Naive thymus-derived CD4-positive, alpha-beta T cell (primary cell): Measurements from ENCODE around the gene PADI2. TPM values are rescaled to one million over a fixed set of nuclear protein-coding genes. Genes with fewer than 3 reads are reported as not detected.

Experiments used
- ATAC-seq: fragments of 150-1000 bp; cut with Tn5 transposase; 2 replicates; pipeline ENCODE4 v1.10.0; 2021; ENCODE audit warnings: mild to moderate bottlenecking, moderate library complexity
- CTCF ChIA-PET: fragments of 350-600 bp; sonication (Branson Sonifier 250); formaldehyde crosslinking; loops from one replicate; lab custom pipeline; 2021; ENCODE audit warnings: antibody characterized with exemption; lab: Charles Lee
- POLR2A ChIA-PET: fragments of 350-600 bp; sonication (Branson Sonifier 250); formaldehyde crosslinking; loops from one replicate; lab custom pipeline; 2021; ENCODE audit warnings: antibody characterized with exemption, inconsistent platforms; lab: Charles Lee
- DNase-seq, 9 donors: peaks; one replicate each; pipeline versions ENCODE4 v3.0.0 to v3.0.0-alpha.2; 2020 to 2022; ENCODE audit warnings: mixed read lengths in 1 of 9
- H3K27ac ChIP-seq: one replicate; pipeline ENCODE4 v1.7.0; 2013; ENCODE audit warnings: mild to moderate bottlenecking, low read depth, low read length, moderate library complexity
- H3K27me3 ChIP-seq, 2 donors: one replicate each; pipeline ENCODE4 v1.7.0; 2013; ENCODE audit warnings: low read length in 2 of 2, mild to moderate bottlenecking in 2 of 2, moderate library complexity in 2 of 2; ENCODE audit not compliant: control insufficient read depth in 2 of 2, insufficient read depth in 2 of 2
- H3K36me3 ChIP-seq, 3 experiments: 1 replicate in 2 of 3; 2 replicates in 1 of 3; pipeline ENCODE4 v1.7.0; 2013; ENCODE audit warnings: low read length in 3 of 3, mild to moderate bottlenecking in 3 of 3, moderate library complexity in 1 of 3; ENCODE audit not compliant: insufficient read depth in 3 of 3, control insufficient read depth in 2 of 3
- H3K4me1 ChIP-seq, 2 donors: one replicate each; pipeline ENCODE4 v1.7.0; 2013; ENCODE audit warnings: low read length in 2 of 2, mild to moderate bottlenecking in 2 of 2, moderate library complexity in 1 of 2; ENCODE audit not compliant: control insufficient read depth in 2 of 2, insufficient read depth in 2 of 2
- H3K4me3 ChIP-seq: 2 replicates; pipeline ENCODE4 v1.7.0; 2013; ENCODE audit warnings: mild to moderate bottlenecking, low read length
- H3K9me3 ChIP-seq, 3 experiments: 1 replicate in 2 of 3; 2 replicates in 1 of 3; pipeline ENCODE4 v1.7.0; 2013; ENCODE audit warnings: low read length in 3 of 3; ENCODE audit not compliant: control insufficient read depth in 2 of 3
- H3K27ac Mint-ChIP-seq, 9 donors: one replicate each; pipeline ENCODE4 v1.8.0; 2020 to 2022; ENCODE audit warnings: mixed read lengths in 9 of 9, mild to moderate bottlenecking in 8 of 9, moderate library complexity in 5 of 9, inconsistent platforms in 2 of 9
- H3K27me3 Mint-ChIP-seq, 5 donors: one replicate each; pipeline ENCODE4 v1.8.0; 2021 to 2022; ENCODE audit warnings: mixed read lengths in 5 of 5, mild to moderate bottlenecking in 1 of 5
- H3K36me3 Mint-ChIP-seq, 5 donors: one replicate each; pipeline ENCODE4 v1.8.0; 2020 to 2022; ENCODE audit warnings: mixed read lengths in 5 of 5, mild to moderate bottlenecking in 3 of 5, inconsistent platforms in 1 of 5
- H3K4me1 Mint-ChIP-seq, 7 donors: one replicate each; pipeline ENCODE4 v1.8.0; 2020 to 2022; ENCODE audit warnings: mixed read lengths in 7 of 7, mild to moderate bottlenecking in 3 of 7, inconsistent platforms in 1 of 7
- H3K4me3 Mint-ChIP-seq, 10 donors: one replicate each; pipeline ENCODE4 v1.8.0; 2020 to 2022; ENCODE audit warnings: mild to moderate bottlenecking in 10 of 10, mixed read lengths in 10 of 10, moderate library complexity in 6 of 10, inconsistent platforms in 2 of 10
- H3K9me3 Mint-ChIP-seq, 11 donors: one replicate each; pipeline ENCODE4 v1.8.0; 2020 to 2022; ENCODE audit warnings: mixed read lengths in 11 of 11, mild to moderate bottlenecking in 4 of 11, inconsistent platforms in 1 of 11, moderate library complexity in 1 of 11
- intact Hi-C, 2 donors: fragments of 100-400 bp; cut with micrococcal nuclease; formaldehyde crosslinking; loops; one replicate each; pipeline ENCODE4 v1.15.1; 2023
- polyA plus RNA-seq, 2 donors: library from polyadenylated mRNA; unstranded; fragments of 300-500 nt; fragmentation: Illumina TruSeq; gene quantifications; one replicate each; pipeline ENCODE4 v1.2.3, GENCODE V29; 2021
- total RNA-seq, 6 experiments: library from RNA in 5 of 6; stranded (reverse) in 5 of 6; gene quantifications; 1 replicate in 5 of 6; 2 replicates in 1 of 6; pipeline ENCODE4 v1.2.3 and lab custom pipeline; 2021 to 2026

The PADI2 gene
- total and polyA plus RNA-seq, 7 experiments from 2014 or later = 0.08 to 11.2 (median 0.12) TPM; not detected in 2

DNA sequence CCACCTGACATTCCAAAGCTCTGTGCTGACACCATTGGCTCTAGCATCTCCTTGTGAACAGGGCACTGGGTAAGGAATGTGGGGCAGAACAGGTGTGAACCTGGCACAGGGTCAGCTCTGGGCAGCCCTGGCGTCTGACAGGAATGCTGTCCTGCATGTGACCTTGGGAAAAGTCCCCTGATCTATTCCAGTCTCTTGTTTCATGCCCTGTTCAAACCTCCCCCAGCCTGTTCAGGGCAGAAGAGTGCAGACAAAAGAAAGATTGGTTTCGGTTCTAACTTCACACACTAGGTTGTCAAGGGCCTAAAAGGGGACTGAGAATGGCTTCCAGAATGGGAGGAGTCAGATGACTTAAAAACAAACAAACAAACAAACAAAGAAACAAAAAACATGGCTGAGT, 37.8 kb downstream of the PADI2 start:
- intact Hi-C loops = no loop called here
- DNase-seq = no peak
- no peak overlapping the region for H3K4me3 ChIP-seq
- no peaks in the 10 kb centered on the region for H3K36me3 ChIP-seq
- Mint-ChIP-seq H3K4me3 (no peak overlapping the region), H3K36me3 (no peaks in the 10 kb centered on the region), H3K4me1 (no peaks in the 10 kb centered on the region), H3K9me3 (no peaks in the 10 kb centered on the region), H3K27me3 (peaks cover 0 to 11% (median 0%) of the 10 kb centered on the region in 5 donors), H3K27ac (no peak overlapping the region)
- H3K4me1 ChIP-seq = no peaks in the 10 kb centered on the region
- no peaks in the 10 kb centered on the region for H3K27me3 ChIP-seq
- POLR2A ChIA-PET = no interaction called here
- H3K27ac ChIP-seq = no peak overlapping the region
- CTCF ChIA-PET = no interaction called here
- H3K9me3 ChIP-seq = no peaks in the 10 kb centered on the region
- no peak for ATAC-seq

DNA sequence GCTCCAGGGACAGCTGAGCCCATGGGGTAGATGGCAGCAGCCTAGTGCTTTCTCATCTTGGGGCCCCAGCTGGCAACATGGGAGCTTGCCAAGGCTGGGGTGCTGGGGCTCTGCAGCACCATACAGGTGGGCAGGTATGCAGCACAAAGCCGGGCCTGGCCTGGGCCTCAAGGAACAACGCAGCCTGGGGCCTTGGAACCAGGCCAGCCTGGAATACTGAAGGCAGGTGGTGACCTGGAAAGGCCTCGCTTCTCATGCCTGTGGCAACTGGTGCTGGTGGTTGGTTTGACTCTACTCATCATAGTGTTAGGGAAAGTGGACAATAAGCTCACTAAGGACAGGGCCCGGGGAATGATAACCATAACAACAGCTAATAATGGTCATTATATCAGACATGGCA, 38.4 kb downstream of the PADI2 start:
- Histone ChIP-seq H3K4me1 (no peaks in the 10 kb centered on the region), H3K9me3 (no peaks in the 10 kb centered on the region), H3K36me3 (no peaks in the 10 kb centered on the region), H3K27ac (no peak overlapping the region), H3K4me3 (no peak overlapping the region), H3K27me3 (no peaks in the 10 kb centered on the region)
- Mint-ChIP-seq H3K27me3 (peaks cover 0 to 9% (median 0%) of the 10 kb centered on the region in 5 donors), H3K9me3 (no peaks in the 10 kb centered on the region), H3K36me3 (no peaks in the 10 kb centered on the region), H3K4me1 (no peaks in the 10 kb centered on the region), H3K4me3 (no peak overlapping the region), H3K27ac (no peak overlapping the region)
- intact Hi-C loops = no loop called here
- ChIA-PET CTCF (no interaction called here), POLR2A (no interaction called here)
- DNase-seq (no peak), ATAC-seq (no peak)

DNA sequence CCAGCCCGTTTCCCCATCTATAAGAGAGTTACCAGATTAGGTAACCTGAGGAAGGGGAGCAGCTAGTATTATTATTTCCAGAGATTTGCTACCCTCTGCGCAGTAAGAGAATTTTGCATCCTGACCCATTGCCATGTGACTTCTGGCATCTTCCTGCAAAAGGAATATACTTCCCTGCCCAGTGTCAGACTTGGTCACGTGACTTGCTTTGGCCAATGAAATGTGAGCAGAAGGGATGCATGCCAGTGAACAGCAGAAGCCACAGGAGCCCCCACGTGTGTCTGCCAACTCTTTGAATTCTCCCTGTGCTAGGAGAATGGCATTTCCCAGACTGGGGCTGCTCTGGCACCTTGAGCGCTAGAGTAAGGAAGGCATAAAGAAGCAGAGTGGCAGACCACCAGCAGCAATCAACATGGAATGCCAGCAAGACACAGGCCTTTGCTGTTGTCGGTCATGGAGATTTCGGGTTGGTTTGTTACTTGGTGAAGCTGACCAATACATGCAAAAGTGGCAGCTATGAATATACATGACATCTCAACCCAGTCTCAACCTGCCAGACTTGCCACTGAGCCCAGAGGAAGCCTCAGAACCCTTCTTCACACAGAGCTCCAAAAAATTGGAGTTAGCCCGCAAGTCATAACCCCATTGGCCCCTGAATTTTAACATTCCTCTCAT, 39.0 kb downstream of the PADI2 start:
- intact Hi-C loops = no loop called here
- no peaks in the 10 kb centered on the region for H3K27me3 ChIP-seq
- no peak overlapping the region for H3K4me3 ChIP-seq
- Mint-ChIP-seq H3K36me3 (no peaks in the 10 kb centered on the region), H3K27ac (no peak overlapping the region), H3K27me3 (peaks cover 0 to 7% (median 0%) of the 10 kb centered on the region in 5 donors), H3K4me1 (no peaks in the 10 kb centered on the region), H3K4me3 (no peak overlapping the region), H3K9me3 (no peaks in the 10 kb centered on the region)
- no peaks in the 10 kb centered on the region for H3K36me3 ChIP-seq
- H3K9me3 ChIP-seq = no peaks in the 10 kb centered on the region
- ATAC-seq = no peak
- no peak overlapping the region for H3K27ac ChIP-seq
- DNase-seq = no peak
- ChIA-PET CTCF (no interaction called here), POLR2A (no interaction called here)
- H3K4me1 ChIP-seq = no peaks in the 10 kb centered on the region

DNA sequence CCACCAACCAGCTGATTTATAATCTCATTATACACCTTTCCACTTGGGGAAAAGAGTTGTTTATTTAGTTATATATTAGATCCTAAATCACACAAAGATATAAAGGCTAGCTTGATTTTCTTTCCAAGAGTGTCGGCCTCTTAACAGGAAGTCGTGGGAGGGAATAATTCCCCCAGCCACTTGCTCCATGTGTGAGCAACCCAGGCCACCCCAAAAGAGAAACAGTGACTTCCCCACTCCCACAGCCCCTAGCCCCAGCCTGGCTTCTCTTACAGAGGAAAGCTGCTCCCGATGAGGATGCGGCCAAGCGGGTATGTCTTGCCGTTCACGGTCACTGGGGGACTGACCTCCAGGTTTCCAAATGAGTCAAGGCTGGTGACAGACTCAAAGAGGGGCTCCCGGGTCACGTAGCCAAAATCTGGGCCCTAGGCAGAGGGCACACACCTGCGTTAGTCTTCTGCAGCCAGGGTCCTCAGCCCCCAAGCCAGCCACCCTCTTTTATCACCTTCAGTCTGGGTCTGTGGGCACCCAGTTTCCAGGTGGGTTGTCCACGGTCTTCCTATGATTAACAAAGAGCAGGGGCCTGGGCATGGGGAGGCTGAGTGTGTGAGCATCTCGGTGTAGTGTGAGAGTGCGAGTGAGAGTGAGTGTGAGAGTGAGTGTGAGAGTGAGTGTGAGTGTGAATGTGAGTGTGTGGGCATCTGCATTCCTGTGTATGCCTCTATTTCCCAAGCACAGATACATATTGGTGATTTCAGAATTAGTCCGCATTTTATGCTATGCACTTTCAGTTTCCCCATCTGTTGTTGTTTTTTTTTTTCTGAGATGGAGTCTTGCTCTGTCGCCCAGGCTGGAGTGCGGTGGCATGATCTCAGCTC, 40.0 kb downstream of the PADI2 start:
- H3K4me1 Mint-ChIP-seq = no peaks in the 10 kb centered on the region
- ATAC-seq (no peak), DNase-seq (no peak)
- no peaks in the 10 kb centered on the region for H3K27me3 Mint-ChIP-seq
- no peak overlapping the region for H3K4me3 ChIP-seq
- no peaks in the 10 kb centered on the region for H3K4me1 ChIP-seq
- H3K27ac ChIP-seq = no peak overlapping the region
- no peaks in the 10 kb centered on the region for H3K9me3 ChIP-seq
- no peaks in the 10 kb centered on the region for H3K9me3 Mint-ChIP-seq
- intact Hi-C loops = no loop called here
- POLR2A ChIA-PET = no interaction called here
- no peak overlapping the region for H3K4me3 Mint-ChIP-seq
- H3K27ac Mint-ChIP-seq = no peak overlapping the region
- no peaks in the 10 kb centered on the region for H3K27me3 ChIP-seq
- no peaks in the 10 kb centered on the region for H3K36me3 ChIP-seq
- H3K36me3 Mint-ChIP-seq = no peaks in the 10 kb centered on the region
- CTCF ChIA-PET = no interaction called here

DNA sequence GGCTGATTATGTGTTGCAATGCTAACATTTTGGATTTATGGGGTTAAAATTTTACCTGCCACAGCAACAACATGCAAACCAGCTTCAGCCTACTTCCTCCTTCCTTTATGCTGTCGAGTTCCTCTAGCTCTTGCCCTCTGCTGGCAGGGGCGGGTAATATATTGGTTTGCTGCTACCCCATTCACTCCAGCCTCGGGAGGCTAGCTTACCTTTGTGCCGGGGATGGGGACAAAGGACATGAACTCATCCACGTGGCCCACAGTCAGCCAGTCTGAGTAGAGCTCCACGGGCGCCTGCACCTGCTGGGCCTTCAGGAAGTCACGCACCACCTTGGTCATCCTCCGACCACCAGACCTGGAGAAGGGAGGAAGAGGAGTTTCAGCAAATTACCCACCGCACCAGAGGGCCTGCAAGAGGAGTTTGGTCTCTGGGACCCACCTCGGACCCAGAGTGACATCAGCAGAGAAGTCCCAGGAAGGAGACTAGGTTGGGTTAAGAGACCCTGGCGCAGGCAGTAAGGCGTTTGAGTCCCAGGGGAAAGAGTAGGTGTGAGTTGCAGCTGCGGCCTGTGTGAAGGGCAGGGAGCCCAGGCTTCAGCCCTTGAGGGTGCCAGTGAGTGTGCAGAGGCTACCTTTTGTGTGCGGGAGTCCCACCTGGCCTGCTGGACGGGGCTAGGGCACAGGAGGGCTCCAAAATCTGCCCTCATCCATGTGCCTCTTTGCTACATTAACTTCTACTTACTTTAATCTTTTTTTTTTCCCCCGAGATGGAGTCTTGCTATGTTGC, 43.6 kb downstream of the PADI2 start:
- no peaks in the 10 kb centered on the region for H3K9me3 Mint-ChIP-seq
- Histone ChIP-seq H3K27me3 (no peaks in the 10 kb centered on the region), H3K36me3 (no peaks in the 10 kb centered on the region), H3K27ac (no peak overlapping the region), H3K9me3 (no peaks in the 10 kb centered on the region), H3K4me3 (no peak overlapping the region), H3K4me1 (no peaks in the 10 kb centered on the region)
- H3K27me3 Mint-ChIP-seq = no peaks in the 10 kb centered on the region
- POLR2A ChIA-PET = no interaction called here
- no peak overlapping the region for H3K4me3 Mint-ChIP-seq
- ATAC-seq (peak; percentile 48), DNase-seq (no peak)
- H3K36me3 Mint-ChIP-seq = no peaks in the 10 kb centered on the region
- intact Hi-C loops = no loop called here
- peaks cover 0 to 2% (median 0%) of the 10 kb centered on the region in 7 donors for H3K4me1 Mint-ChIP-seq
- H3K27ac Mint-ChIP-seq = peak overlapping the region in 1 of 9 donors; percentile 46
- CTCF ChIA-PET = no interaction called here

GRCh38 chr1:17071794-17072193, 47.5 kb downstream of the PADI2 start:
- Histone ChIP-seq H3K27ac (no peak overlapping the region), H3K36me3 (no peaks in the 10 kb centered on the region), H3K4me1 (no peaks in the 10 kb centered on the region), H3K9me3 (no peaks in the 10 kb centered on the region), H3K4me3 (no peak overlapping the region), H3K27me3 (no peaks in the 10 kb centered on the region)
- ATAC-seq (no peak), DNase-seq (no peak)
- Mint-ChIP-seq H3K4me3 (no peak overlapping the region), H3K27me3 (no peaks in the 10 kb centered on the region), H3K4me1 (peaks cover 0 to 4% (median 0%) of the 10 kb centered on the region in 7 donors), H3K9me3 (peaks cover 0 to under 1% (median 0%) of the 10 kb centered on the region in 11 donors), H3K36me3 (no peaks in the 10 kb centered on the region), H3K27ac (no peak overlapping the region)
- POLR2A ChIA-PET = no interaction called here
- intact Hi-C loops = no loop called here
- CTCF ChIA-PET = interaction anchor here (0.6 kb wide), 1 partner anchor 760 kb away, joined by 3 read pairs; no protein-coding TSS in a partner anchor
